Fibroblast of mammary gland (primary cell): ENCODE results near the gene ST6GALNAC4.

Experiments
- DNase-seq: peaks from one replicate; pipeline ENCODE4 v3.0.0-alpha.2; 2010; ENCODE audit warnings: low read depth
- H3K4me3 ChIP-seq: 2 replicates; pipeline ENCODE4 v1.5.1; 2011; ENCODE audit warnings: low read depth, mild to moderate bottlenecking, low read length, moderate library complexity; ENCODE audit not compliant: control insufficient read depth
- CTCF ChIP-seq: conservative IDR thresholded peaks from 2 replicates; pipeline ENCODE4 v1.5.1; 2011; ENCODE audit warnings: low read depth, low read length, inconsistent platforms; ENCODE audit not compliant: control insufficient read depth, insufficient read depth

Gene ST6GALNAC4

DNA sequence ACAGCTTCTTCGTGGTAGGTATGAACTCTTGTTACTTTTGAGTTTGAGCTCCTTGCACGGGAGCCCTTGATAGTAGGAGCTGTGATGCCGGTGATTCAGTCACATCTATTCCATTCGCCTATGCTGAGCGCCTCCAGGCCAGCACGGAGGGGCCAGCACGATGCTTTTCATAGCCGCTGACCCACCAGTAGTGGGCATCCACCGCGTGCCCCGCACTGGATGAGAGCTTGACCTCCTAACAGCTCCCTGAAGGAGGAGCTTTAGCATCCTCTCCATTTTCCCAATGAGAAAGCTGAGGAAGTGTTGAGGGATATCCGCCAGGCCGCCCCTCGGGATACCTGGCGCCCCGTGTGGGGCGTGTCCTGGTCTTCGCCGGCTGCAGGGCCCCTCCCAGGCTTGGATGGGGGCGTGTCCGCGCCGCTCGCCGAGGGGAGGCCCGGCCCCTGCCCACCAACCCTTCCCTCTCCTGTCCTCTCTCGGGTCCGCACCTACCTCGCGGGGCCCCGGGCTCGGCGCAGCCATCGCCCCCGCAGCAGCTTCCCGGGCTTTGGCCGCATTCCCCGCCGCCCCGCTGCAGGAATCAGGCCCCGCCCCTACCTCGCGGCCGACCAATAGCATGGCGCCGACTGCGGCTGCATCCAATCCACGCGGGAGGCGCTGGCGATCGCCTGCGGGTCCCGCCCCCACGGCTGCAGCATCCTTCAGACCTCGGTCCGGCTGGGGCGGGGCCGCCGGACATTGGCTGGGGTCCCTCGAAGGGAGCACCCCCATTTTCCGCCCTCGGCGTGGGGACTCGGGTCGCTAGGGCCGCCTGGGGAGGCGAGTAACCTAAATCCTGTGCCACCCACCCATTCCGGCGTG, 13.6 kb upstream of the ST6GALNAC4 start, which contains the start of gene PIP5KL1:
PIP5KL1 (minus strand) TSS at position 547 of the 861 bp plus-strand sequence; CDS start at position 522, 25 bp downstream.
- peak within 1 kb of the TSS; percentile 55 for H3K4me3 ChIP-seq
- peak; percentile 80 for DNase-seq
- TF ChIP-seq CTCF, result peak; percentile 13

- DNase-seq, result no peak
- no peak overlapping the region for H3K4me3 ChIP-seq
- no peak for TF ChIP-seq CTCF
These were observed 12.8 kb upstream of the ST6GALNAC4 start for GRCh38 chr9:127929625-127929979.

GRCh38 chr9:127928676-127929624, 12.1 kb upstream of the ST6GALNAC4 start:
- no peak overlapping the region for H3K4me3 ChIP-seq
- DNase-seq, result no peak
- TF ChIP-seq CTCF, result no peak

DNA sequence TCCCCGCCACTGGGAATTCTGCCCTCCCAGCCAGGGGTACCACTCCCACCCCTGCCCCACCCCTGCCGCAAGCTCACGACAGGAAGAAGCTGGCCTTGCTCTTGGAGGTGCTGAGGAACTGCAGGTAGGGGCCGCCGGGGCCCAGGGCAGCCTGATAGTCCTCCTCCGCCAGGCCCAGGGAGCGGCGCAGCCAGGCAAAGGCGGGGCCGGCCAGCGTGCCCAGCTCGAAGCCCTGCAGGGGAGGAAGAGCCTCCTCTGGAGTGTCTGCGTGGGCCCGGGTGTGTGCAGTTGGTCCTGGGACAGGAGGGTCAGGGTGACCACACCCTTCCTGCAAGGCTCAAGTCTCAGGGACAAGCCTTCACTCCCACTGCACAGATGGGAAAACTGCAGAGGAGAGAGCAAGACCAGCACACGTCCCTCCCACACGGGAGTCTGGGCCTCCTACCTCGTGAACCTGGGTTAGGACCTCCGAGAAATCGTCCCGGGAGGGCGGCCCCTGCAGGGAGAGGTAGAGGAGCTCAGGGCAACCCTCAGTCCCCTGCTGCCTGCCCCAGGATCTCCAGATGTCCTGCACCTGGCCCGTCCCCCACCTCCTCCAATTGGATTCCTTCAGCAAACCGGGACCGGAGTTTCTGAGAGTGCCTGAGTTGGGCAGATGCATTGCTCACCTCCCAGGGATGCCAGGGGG, 11.3 kb upstream of the ST6GALNAC4 start:
- no peak overlapping the region for H3K4me3 ChIP-seq
- DNase-seq, result no peak
- TF ChIP-seq CTCF, result no peak

DNA sequence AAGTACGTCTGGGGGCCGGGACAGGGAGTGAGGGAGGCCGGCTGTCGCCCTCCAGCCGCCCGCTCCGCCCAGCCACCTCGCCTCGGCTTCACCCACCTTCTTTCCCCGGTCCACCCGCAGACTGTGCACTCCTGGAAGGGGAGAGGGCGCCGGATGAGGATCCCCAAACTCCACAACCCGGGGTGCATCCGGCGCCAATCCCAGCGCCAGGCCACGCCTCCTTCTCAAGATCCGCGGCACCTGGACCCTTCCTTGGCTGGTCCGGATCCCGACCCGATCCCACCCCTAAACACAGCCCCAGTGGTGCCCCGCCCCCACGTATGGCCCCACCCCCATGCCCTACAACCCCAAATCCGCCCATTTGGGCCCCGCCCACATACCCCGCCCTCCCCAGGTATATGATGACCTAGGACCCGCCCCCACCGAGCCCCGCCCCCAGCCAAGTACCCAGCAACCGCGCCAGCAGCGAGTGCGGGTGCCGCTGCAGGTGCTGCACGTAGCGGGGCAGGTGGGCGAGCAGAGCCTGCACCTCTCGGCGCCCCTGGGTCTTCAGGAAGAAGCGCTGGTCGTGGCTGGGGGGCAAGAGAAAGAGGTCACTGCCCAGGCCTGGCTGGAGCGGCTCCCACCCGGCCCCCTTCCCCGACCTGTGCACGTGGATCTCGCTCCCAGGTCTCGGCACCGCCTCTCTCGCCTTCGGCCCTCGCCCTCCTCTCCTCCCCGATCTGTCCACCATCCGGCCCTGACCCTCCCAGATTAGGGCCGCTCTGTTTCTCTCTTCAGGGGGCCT, 10.6 kb upstream of the ST6GALNAC4 start:
- no peak for TF ChIP-seq CTCF
- H3K4me3 ChIP-seq, result peak overlapping the region; percentile 3
- no peak for DNase-seq

- peak overlapping the region; percentile 3 for H3K4me3 ChIP-seq
- TF ChIP-seq CTCF, result no peak
- DNase-seq, result no peak
These were observed 10.0 kb upstream of the ST6GALNAC4 start for GRCh38 chr9:127926906-127927200.
